ENCODE measurements around the gene C6orf163.
A peak's percentile ranks its signal among the peaks of the same experiment; 100 is the strongest.
"Not testable (repeated sequence)": the region's sequence is repeated elsewhere in the genome, so short reads cannot be mapped to it uniquely, and the experiment has no call there.

Gene C6orf163
- total RNA-seq = 0.98 to 15.1 (median 2.5) reads per million in 9 experiments

DNA sequence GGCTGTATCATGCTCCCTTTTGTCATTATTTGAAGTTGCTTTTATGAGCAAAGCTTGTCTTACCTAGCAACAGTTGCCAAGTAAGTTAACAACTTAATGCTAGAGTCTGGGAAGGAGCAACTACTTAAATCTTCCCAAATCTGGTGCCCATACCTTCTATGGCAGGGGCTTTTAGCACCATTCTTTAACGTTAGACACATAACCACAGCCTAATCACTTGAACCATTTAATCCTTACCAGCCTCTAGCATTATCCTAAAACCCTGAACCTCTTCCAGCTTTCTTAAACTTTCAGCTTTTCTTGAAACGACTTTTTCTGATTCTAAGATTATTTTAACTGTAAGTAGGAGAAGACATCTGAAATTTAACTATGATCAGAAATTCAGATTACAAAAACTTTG, at the start of gene C6orf163:
Gene C6orf163 (plus strand): TSS at position 83 of the 400 bp plus-strand sequence. CDS start 287 bp downstream, at position 370.
- no peak within 1 kb of the TSS for H3K27ac Mint-ChIP-seq
- H3K36me3 Mint-ChIP-seq (ENCODE audit: insufficient read depth) = peaks cover 3% of the 10 kb centered on the region
- no peak for DNase-seq
- no peak for ATAC-seq (replicated peaks)
- H3K4me3 Mint-ChIP-seq = no peak within 1 kb of the TSS
- no peaks in the 10 kb centered on the region for H3K27me3 Mint-ChIP-seq
- H3K9me3 Mint-ChIP-seq = no peaks in the 10 kb centered on the region
- peaks cover 0 to 5% of the 10 kb centered on the region in 2 donors for H3K4me1 Mint-ChIP-seq (ENCODE audit: low read depth in 2 of 2)

DNA sequence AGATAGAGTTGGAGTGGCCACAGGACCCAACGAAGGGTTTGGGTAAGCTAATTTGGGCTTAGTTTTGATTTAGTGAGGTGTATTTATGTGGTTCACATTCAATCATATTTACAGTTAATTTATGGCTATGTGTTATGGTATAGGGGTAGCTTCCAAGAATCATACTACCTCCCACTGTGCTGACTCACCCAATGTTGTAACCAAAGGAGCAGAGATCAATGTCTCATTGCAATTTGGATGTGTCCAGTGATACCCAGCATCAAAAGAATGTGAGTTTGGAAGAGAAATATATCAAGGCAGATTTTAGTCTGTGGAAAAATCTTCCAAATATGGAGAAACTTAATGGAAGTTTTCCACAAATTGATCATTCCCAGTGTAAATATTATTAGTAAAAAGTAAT, 47.5 kb upstream of the C6orf163 start:
- ATAC-seq (replicated peaks) (no peak), DNase-seq (no peak)
- Mint-ChIP-seq H3K27ac (no peak overlapping the region), H3K36me3 (ENCODE audit: insufficient read depth) (no peaks in the 10 kb centered on the region), H3K9me3 (no peaks in the 10 kb centered on the region), H3K4me3 (no peak overlapping the region), H3K27me3 (peaks cover 76 to 82% of the 10 kb centered on the region in 2 donors), H3K4me1 (ENCODE audit: low read depth in 2 of 2) (no peaks in the 10 kb centered on the region)

DNA sequence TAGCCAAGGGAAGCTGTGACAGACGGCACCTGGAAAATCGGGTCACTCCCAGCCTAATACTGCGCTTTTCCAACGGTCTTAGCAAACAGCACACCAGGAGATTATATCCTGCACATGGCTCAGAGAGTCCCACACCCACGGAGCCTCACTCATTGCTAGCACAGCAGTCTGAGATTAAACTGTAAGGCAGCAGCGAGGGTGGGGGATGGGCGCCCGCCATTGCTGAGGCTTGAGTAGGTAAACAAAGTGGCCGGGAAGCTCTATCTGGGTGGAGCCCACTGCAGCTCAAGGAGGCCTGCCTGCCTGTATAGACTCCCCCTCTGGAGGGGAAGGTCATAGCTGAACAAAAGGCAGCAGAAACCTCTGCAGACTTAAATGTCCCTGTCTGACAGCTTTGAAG, 43.3 kb upstream of the C6orf163 start:
- H3K27me3 Mint-ChIP-seq = peaks cover 78 to 79% of the 10 kb centered on the region in 2 donors
- not testable (repeated sequence) for H3K4me3 Mint-ChIP-seq; H3K9me3 Mint-ChIP-seq; H3K4me1 Mint-ChIP-seq (ENCODE audit: low read depth in 2 of 2); H3K27ac Mint-ChIP-seq; ATAC-seq (replicated peaks); DNase-seq; H3K36me3 Mint-ChIP-seq (ENCODE audit: insufficient read depth)

DNA sequence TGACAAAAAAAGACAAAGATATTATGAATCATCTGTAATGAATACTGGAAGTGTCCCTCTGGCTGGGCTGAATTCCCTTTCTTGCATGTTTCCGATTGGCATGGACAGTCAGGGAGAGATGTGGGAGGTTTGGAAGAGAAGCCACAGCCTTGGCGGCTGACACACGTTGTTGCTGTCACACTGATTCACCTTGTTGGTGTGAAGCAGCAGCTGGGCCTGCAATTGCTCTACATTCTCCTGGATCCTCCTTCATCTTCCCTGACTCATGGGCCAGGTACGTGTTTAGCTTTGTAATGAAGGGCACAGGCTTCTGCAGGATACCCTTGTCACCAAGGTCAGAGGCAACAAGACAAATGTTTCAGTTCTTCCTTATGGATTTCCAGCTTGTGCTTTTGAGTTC, 35.6 kb upstream of the C6orf163 start:
- no peaks in the 10 kb centered on the region for H3K36me3 Mint-ChIP-seq (ENCODE audit: insufficient read depth)
- no peaks in the 10 kb centered on the region for H3K4me1 Mint-ChIP-seq (ENCODE audit: low read depth in 2 of 2)
- no peak for ATAC-seq (replicated peaks)

DNA sequence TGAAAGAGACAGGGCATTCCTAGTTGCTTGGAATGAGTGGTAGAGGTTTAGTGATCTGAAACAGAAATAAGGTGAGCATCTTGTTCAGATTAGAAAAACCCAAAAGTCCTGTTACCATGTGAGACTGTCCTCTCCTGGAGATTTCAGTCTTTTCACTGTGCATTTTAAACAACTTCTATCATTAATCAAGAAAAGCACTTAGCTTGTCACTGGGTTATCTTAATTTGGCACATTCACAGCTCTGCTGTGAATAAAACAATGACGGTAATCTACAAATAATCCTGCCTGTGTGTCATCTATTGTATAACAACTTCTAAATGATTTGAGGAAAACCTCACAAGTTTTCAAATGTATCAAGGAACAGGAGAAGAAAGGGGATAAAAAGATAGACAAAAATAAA, 31.8 kb upstream of the C6orf163 start:
- Mint-ChIP-seq H3K27ac (no peak overlapping the region), H3K4me1 (ENCODE audit: low read depth in 2 of 2) (no peaks in the 10 kb centered on the region), H3K36me3 (ENCODE audit: insufficient read depth) (no peaks in the 10 kb centered on the region), H3K27me3 (peaks cover 33 to 42% of the 10 kb centered on the region in 2 donors), H3K4me3 (no peak overlapping the region), H3K9me3 (no peaks in the 10 kb centered on the region)
- no peak for ATAC-seq (replicated peaks)
- DNase-seq = no peak

More for the DNA sequence above, 35.6 kb upstream of the C6orf163 start:
- Mint-ChIP-seq H3K9me3 (peaks cover 0 to 1% of the 10 kb centered on the region in 2 donors), H3K27me3 (peaks cover 25 to 27% of the 10 kb centered on the region in 2 donors), H3K4me3 (no peak overlapping the region), H3K27ac (no peak overlapping the region)
- no peak for DNase-seq

DNA sequence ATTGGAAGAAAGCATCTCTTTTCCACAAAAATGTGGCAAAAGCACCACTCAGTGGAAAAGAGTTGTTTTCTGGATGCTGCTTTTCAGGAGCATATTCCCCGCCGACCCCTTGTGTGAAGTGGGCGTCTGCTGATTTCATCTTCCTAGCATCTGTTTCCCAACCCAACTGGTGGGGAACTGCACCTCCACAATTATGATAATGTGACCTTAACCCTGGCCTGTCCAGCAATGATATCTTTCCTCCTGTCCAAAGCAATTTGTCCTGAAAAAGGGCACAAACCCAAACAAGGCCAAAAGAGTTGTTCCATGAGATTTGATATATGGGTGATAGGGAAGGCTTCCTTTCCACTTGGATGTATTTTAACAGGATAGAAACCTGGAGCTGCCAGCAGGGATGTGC, 29.5 kb upstream of the C6orf163 start:
- no peak for ATAC-seq (replicated peaks)
- no peaks in the 10 kb centered on the region for H3K36me3 Mint-ChIP-seq (ENCODE audit: insufficient read depth)
- H3K9me3 Mint-ChIP-seq = no peaks in the 10 kb centered on the region
- peaks cover 33 to 43% of the 10 kb centered on the region in 2 donors for H3K27me3 Mint-ChIP-seq
- no peak overlapping the region for H3K27ac Mint-ChIP-seq
- H3K4me1 Mint-ChIP-seq (ENCODE audit: low read depth in 2 of 2) = no peaks in the 10 kb centered on the region
- H3K4me3 Mint-ChIP-seq = no peak overlapping the region
- DNase-seq = no peak

DNA sequence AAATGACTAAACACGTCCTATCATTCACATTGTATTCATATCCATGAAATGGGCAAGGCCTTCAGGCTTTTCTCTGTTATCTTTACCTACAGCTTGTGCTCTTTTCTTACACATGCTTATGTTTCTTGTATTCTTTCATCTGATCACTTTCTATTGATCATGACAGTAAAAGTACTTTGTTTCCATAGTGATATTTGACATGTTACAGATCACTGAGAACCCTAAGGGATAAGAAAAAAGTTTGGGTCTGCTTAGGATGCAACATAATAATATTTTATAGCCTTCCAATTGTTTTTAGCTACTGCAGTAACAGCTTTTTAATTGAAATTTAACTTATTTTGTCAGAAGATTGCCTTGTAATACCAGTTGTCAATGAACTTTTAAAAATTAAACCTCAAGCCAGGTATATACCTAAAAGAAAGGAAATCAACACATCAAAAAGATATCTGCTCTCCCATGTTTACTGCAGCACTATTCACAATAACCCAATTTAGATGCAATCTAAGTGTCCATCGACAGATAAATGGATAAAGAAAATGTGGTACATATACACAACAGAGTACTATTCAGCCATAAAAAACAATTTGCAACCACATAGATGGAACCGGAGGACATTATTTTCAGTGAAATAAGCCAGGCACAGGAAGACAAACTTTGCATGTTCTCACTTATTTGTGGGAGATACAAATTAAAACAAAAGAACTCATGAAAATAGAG, 25.2 kb upstream of the C6orf163 start:
- Mint-ChIP-seq H3K27ac (no peak overlapping the region), H3K4me3 (no peak overlapping the region), H3K4me1 (ENCODE audit: low read depth in 2 of 2) (peaks cover 6 to 10% of the 10 kb centered on the region in 2 donors), H3K9me3 (no peaks in the 10 kb centered on the region), H3K27me3 (peaks cover 20 to 28% of the 10 kb centered on the region in 2 donors), H3K36me3 (ENCODE audit: insufficient read depth) (peaks cover 2% of the 10 kb centered on the region)
- no peak for ATAC-seq (replicated peaks)
- DNase-seq = no peak

DNA sequence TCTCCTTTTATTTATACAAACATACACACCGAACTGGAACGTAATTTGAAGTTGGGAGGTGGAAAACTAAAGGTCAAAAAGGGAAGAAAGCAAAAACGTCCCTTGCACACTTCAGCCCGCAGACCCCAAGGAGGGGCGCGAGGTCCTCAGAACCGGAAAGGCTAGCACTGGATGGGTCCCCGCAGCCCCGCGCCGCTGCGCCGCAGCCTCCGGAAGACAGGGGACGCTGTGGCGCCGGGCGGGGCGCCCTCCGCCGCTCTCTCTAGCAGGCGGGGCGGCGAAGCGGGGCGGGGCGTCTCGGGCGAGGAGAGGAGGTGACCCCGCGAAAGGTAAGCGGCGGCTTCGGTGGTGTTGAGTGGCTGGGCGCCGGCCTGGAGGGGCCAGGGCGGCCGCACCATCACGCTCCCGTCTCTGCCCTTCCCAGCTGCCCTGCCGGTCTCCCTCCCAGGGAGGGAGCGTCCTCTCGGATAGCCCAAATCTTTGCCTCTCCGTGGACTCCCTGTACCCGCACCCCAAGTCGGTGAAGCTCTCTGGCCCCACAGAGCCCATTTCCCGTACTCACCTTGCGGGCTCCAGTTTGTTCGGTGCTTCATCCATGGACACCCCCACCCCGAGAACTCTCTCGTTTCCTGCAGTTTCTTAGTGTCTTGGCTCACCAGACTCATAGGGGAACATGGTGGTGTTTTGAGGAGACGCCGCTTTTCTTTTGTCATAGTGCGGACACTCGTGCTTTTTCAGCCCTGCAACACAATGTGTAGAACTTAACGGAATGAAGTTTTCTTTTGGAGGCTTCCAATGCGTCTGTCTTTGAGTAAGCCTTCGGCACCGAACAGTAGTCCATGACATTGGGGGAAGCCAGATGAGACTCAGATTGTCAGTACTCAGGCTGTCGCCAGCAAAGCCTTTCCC, 22.1 kb upstream of the C6orf163 start, which contains the start of gene SMIM8:
Gene SMIM8 (plus strand): TSS at position 285 of the 909 bp plus-strand sequence. CDS start 14,444 bp downstream, outside the sequence.
- Mint-ChIP-seq H3K27ac (peak within 1 kb of the TSS; percentile 86 to 93), H3K9me3 (no peaks in the 10 kb centered on the region), H3K4me3 (peak within 1 kb of the TSS; percentile 98 to 99), H3K4me1 (ENCODE audit: low read depth in 2 of 2) (peaks cover 9 to 16% of the 10 kb centered on the region in 2 donors), H3K36me3 (ENCODE audit: insufficient read depth) (peaks cover 2% of the 10 kb centered on the region), H3K27me3 (peaks cover 0 to 9% of the 10 kb centered on the region in 2 donors)
- DNase-seq (peak; percentile 81 to 82 (median 81)), ATAC-seq (replicated peaks) (peak; percentile 98)

DNA sequence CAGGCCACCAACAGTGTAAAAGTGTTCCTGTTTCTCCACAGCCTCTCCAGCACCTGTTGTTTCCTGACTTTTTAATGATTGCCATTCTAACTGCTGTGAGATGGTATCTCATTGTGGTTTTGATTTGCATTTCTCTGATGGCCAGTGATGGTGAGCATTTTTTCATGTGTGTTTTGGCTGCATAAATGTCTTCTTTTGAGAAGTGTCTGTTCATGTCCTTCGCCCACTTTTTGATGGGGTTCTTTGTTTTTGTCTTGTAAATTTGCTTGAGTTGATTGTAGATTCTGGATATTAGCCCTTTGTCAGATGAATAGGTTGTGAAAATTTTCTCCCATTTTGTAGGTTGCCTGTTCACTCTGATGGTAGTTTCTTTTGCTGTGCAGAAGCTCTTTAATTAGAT, 20.7 kb upstream of the C6orf163 start:
- not testable (repeated sequence) for ATAC-seq (replicated peaks); DNase-seq
- peak overlapping the region in 1 of 2 donors; percentile 99 for H3K4me3 Mint-ChIP-seq

DNA sequence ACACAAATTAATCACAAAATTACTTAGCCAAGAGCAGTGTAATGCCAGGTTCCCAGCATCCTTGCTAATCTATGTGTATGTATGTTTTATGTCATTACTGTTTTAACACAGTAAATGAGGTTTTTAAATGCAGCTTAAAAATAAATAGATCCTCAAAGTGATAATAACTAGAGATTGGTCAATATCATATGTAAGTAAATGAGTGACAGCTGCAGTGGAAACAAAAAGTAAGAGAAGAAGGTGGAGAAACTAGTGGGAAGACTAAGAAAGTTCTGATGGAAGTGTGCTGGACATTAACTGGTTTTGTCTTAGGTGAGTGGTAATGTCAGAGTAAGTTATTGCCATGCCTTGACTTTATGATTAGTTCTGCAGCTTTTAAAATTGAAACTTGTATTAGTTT, 13.7 kb upstream of the C6orf163 start:
- Mint-ChIP-seq H3K4me3 (no peak overlapping the region), H3K27ac (peak overlapping the region in 1 of 2 donors; percentile 44), H3K36me3 (ENCODE audit: insufficient read depth) (no peaks in the 10 kb centered on the region), H3K9me3 (no peaks in the 10 kb centered on the region), H3K27me3 (no peaks in the 10 kb centered on the region), H3K4me1 (ENCODE audit: low read depth in 2 of 2) (peaks cover 17 to 30% of the 10 kb centered on the region in 2 donors)
- ATAC-seq (replicated peaks) (no peak), DNase-seq (no peak)

More for the DNA sequence above, 20.7 kb upstream of the C6orf163 start:
- peaks cover 9 to 16% of the 10 kb centered on the region in 2 donors for H3K4me1 Mint-ChIP-seq (ENCODE audit: low read depth in 2 of 2)
- not testable (repeated sequence) for H3K9me3 Mint-ChIP-seq; H3K36me3 Mint-ChIP-seq (ENCODE audit: insufficient read depth); H3K27me3 Mint-ChIP-seq; H3K27ac Mint-ChIP-seq

DNA sequence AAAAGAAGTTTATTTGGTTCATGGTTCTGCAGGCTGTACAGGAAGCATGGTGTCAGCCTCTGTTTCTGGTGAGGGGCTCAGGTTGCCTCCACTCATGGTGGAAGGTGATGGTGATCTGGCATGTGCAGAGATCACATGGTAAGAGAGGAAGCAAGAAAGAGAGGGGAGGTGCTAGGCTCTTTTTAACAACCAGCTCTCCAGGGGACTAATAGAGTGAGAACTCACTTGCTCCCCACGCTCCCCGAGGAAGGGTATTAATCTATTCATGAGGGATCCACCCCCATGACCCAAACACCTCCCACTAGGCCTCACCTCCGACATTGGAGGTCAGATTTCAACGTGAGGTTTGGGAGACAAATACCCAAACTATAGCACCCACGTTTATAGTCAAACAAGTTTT, 11.6 kb upstream of the C6orf163 start:
- Mint-ChIP-seq H3K36me3 (ENCODE audit: insufficient read depth) (no peaks in the 10 kb centered on the region), H3K27ac (no peak overlapping the region), H3K4me3 (no peak overlapping the region), H3K9me3 (no peaks in the 10 kb centered on the region), H3K27me3 (no peaks in the 10 kb centered on the region), H3K4me1 (ENCODE audit: low read depth in 2 of 2) (peaks cover 15 to 31% of the 10 kb centered on the region in 2 donors)
- ATAC-seq (replicated peaks) (no peak), DNase-seq (no peak)

DNA sequence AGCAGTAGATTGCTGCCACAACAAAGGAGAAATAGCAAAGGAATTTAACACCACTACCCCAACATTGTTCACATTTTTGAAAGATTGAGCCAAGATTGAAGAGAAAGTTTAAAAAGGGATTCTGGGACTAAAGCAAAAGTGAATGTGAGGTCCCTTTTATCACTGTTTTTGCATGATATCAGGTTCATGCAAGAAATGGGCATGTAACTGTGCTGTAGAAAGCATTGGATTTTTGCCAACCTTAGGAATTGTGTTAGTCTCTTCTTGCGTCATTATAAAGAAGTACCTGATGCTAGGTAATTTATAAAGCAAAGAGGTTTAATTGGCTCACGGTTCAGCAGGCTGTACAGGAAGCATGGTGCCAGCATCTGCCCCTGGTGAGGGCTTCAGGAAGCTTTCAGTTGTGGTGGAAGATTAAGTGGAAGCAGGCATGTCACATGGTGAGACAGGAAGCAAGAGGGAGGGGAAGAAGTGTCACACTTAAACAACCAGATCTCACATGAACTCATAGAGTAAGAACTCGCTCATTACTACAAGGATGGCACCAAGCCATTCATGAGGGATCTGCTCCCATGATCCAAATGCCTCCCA, 10.9 kb upstream of the C6orf163 start:
- Mint-ChIP-seq H3K9me3 (no peaks in the 10 kb centered on the region), H3K27me3 (no peaks in the 10 kb centered on the region), H3K36me3 (ENCODE audit: insufficient read depth) (no peaks in the 10 kb centered on the region), H3K27ac (peak overlapping the region in 1 of 2 donors; percentile 80), H3K4me1 (ENCODE audit: low read depth in 2 of 2) (peaks cover 15 to 31% of the 10 kb centered on the region in 2 donors), H3K4me3 (no peak overlapping the region)
- DNase-seq (no peak), ATAC-seq (replicated peaks) (no peak)

DNA sequence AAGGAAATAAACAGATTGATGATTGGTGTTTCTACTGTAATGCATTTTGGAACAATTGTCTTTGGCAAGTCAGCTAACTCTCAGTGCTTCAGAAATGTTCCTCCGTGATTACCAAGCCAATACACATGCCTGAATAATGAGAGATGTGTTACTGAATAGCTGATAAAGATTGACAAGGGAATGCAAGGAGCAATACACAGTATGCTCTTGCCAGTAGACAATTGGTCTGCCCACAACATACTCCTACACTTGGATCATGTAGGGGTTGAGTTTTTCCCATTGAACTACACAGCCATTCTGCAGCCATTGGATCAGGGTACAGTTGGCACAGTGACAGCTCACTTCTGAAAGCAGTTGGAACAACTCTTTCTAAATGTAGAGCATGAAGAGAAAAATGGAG, 9.9 kb upstream of the C6orf163 start:
- no peaks in the 10 kb centered on the region for H3K36me3 Mint-ChIP-seq (ENCODE audit: insufficient read depth)
- H3K4me3 Mint-ChIP-seq = no peak overlapping the region
- ATAC-seq (replicated peaks) (no peak), DNase-seq (no peak)
- peaks cover 12 to 26% of the 10 kb centered on the region in 2 donors for H3K4me1 Mint-ChIP-seq (ENCODE audit: low read depth in 2 of 2)
- H3K27me3 Mint-ChIP-seq = no peaks in the 10 kb centered on the region
- no peak overlapping the region for H3K27ac Mint-ChIP-seq
- no peaks in the 10 kb centered on the region for H3K9me3 Mint-ChIP-seq
